ENCODE measurements around the gene JUP.

Gene JUP

DNA sequence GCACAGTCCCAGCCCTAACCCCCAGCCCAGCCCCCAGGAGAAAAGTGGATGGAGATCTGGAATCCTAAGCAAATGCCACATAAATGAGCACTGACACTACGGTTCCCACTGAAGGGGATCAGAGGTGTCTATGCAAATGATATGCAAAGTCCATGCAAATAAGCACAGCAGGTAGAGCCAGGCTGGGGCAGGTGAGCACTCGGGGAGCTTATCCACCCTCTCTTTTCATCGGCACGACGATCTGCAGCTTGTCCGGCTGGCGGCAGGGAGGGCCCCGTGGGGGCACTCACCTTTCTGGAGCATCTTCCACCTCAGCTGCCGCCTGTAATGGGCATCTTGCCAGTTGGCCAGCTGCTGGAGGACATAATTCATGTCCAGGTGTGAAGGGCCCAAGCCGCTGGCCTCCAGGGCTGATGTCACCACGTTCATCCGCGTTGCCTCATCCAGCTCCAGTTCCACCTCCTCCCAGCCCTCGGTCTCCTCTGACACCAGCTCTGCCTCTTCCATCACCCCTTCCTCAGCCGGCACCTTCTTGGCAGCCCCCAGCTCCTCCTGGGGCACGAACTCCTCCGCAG, 61.9 kb downstream of the JUP start:
- DNase-seq (ENCODE audit: low read depth, low spot score) = no peak

DNA sequence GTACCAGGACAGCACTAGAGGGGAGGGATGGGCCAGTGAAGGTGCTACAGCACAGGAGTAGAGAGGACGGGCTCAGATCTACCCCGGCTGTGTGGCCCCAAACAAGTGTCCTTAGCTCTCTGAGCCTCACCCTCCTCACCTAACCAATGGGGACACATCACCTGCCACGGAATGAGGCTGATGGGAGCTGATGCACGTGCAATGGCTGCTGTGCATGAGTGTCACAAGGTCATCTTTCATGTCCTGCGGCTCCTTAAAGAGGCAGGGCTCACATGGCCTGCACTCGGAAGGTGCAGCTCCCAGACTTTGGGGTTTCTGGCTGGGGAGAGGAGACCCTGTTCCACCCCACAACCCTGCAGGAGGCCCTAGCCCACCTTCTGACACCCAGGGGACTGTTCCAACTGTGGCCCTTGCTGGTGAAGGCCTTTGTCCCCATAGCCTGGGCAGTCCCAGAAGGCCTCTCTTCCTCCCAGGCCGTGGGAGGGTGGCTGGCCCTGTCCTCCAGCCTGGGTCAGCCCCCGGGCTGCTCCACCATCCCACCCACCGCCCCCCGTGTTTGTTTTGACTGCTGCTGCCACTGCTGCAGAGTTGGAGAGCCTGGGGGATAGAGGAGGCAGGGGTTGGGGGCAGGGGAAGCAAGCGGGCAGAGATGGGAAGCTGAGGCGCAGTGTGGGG, 62.6 kb downstream of the JUP start:
- DNase-seq (ENCODE audit: low read depth, low spot score) = no peak

DNA sequence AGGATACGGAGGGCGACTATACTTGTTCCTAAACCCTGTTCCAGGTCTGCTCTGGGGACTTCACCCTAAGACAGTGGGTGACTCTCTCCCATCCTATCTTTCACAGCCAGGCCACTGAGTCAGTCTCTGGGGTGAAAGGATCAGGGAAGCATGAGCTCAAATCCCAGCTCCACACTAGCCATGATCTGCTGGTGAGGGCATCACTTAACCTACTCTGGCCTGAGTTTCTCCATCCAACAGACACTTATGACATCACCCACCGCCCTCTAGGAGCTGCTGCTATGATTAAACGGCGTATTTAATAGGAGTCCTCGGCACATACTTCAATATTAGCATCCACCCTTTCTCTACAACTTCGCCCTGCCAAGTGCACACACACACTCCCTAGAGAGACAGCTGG, 64.3 kb downstream of the JUP start:
- no peak for DNase-seq (ENCODE audit: low read depth, low spot score)

DNA sequence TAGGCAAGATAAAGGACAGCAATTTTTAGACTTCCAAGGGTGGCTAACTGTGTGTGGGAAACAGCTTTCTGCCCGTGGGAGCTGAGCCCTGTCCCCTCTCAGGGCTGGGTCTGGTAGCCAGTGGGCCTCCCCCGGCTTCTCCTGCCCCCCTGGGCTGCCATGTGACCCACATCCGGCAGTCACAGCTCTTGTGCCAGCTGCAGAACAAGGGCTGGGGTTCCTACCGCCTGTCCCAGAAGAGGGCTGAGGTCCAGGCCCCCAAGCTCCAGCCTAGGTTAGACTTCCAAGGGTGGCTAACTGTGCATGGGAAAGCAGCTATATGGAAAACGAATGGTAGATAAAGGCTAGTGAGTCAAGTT, 68.2 kb downstream of the JUP start:
- DNase-seq (ENCODE audit: low read depth, low spot score) = no peak

DNA sequence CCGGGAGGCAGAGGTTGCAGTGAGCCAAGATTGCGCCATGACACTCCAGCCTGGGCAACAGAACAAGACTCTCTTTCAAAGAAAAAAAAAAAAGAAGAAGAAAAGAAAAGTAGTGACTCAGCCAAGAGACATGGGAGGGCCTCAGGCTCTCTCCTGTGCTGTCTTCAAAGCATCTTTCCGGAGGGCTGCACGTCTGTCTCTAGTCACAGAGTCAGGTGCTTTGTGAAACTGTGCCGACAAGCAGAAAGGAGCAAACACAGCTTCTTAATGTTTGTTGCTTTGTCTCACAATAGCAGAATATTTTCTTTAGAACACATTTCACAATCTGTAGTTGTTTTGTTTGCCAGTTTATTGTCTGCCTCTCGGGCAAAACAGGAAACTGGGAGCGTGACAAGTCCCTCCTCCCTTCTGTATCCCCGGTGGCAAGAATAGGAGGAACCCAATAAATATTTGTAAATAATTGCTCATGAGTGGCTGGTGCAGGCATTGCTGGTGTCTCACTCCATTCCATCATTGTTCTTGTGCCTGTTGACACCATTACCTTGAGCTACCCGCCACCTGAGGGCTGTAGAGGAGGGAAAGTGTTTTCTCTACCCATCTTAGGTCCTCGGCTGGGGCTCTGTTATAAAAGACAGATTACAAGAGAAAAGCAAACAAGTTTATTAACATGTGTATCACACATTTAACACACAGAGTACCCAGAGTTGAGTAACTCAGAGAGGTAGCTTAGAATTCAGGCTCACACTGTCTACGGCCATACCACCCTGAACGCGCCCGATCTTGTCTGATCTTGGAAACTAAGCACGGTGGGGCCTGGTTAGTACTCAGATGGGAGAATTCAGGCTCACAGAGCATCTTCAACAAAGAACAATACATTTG, 68.9 kb downstream of the JUP start:
- DNase-seq (ENCODE audit: low read depth, low spot score) = peak; percentile 44

DNA sequence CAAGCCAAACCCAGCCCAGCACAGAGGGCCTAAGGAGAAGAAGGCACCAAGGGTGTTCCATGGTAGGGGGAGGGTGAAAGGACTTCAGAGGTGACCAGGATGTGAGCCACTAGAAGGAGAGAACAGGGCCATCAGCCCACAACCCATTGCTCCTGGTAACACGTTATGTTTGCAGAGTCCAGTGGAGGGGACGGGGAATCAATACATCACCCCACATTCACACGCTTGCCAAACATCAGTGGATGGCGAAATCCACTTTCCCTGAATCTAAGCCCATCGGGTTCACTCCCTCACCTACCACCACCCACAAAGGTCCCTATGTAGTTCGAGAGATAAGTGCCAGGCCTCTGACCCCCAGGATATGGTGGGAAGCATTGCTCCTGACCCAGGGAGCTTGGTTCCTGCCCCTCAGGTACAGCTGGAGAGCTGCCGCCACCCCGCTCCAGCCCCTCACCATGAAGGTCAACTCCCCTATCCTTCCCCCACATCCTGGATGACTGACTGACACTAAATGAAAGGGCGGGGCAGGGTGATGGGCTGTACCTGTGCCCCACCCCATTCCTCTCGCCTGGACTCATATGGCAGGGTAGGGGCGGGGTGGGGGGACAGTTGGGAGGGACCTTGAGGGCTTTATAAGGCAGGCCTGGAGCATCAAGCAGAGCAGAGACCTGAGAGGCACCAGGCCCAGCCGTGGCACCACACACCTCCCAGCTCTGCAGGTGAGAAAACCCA, 74.7 kb downstream of the JUP start, which contains the start of gene GAST:
TSS of gene GAST (plus strand) at position 663 of the 732 bp plus-strand sequence. CDS start 3,106 bp downstream, outside the sequence.
- no peak for DNase-seq (ENCODE audit: low read depth, low spot score)

DNA sequence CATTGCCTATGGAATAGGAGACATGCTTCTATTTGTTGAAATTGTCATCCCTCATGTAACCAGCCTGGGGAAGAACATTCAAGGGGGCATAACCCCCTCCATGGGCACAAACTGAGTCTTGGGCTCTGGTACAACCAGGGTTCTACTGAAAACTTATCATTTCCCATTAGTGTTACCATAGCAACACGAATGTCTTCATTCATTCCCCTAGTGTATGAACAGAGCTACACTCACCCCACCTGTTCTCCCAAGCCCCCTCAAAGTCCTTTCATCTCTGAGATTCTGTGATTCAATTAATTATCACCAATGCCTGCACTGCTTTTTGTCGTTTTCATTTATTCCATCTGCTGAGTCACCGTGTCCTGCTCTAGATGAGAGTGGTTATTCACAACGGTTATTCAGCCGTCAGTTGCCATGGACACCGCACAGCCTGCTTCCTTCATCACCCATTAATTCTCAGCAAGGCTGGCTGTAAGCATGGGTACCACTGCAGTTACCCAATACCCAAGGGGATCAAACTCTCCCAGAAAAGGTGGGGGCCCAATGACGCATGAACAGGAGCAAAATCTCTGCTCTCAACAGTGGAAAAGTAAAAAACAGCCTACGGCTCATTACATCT, 75.9 kb downstream of the JUP start:
- DNase-seq (ENCODE audit: low read depth, low spot score) = peak; percentile 91

DNA sequence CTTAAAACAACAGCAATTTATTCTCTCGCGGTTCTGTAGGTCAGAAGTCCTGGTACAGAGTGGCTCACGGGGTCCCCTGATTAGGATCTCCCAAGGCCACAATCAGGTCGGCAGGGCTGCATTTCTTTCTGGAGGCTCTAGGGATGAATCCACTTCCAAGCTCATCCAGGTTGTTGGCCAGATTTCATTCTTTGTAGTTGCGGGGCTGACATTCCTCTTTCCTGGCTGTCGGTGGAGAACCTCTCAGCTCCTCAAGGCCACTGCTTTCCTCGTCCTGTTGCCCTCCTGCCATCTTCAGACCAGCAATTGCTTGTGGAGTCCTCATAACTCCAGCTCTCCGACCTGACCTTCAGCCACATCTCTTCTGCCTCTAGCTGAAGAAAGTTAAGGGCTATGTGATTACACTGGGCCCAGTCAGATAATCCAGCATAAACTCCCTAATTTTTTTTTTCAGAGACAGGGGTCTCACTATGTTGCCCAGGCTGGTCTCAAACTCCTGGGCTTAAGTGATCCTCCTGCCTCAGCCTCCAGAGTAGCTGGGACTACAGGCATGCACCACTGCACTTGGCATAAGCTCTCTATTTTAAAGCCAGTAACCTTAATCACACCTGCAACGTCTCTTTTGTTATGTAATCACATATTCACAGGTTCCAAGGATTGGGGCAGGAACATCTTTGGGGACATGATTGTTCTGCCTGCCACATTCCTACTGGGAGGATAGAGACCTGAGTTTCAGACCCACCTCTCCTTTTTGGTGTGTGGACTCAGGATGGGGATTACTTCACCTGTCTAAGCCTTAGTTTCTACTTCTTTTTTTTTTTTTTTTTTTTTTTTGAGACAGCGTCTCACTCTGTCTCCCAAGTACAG, 78.5 kb downstream of the JUP start:
- no peak for DNase-seq (ENCODE audit: low read depth, low spot score)

DNA sequence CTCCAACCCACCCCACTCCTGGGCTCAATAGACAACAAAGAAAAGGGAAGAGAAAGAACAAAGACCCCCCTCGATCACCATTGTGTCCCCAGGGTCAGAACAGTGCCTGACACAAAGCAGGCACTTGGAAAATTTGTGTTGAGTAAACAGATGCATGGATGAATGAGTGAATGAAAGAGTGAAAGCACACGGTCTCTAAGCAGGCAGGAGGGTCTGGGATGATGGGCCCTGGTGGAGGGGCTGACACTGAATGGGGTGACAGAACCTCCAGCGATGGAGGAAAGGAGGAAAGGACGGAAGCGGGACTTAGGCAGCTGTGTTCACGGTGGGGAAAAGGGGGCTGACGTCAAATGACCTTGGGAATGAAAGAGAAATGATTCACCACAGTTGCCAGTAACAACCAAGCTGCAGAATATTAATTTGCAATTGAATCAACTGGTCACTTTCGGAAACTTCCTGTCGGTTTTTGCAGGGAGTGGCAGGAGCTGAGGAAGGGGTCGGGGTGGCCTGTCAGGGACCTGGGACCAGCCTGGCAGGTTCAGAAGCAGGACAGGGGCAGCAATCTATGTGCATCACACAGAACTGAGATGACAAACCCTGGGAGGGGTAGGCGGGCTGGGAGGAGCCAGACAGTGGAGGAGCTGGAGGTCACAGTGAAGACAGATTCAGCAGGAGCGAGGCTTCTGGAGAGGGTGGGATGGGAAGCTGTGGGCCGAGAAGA, 81.1 kb downstream of the JUP start:
- DNase-seq (ENCODE audit: low read depth, low spot score) = peak; percentile 69

Data from astrocyte of the hippocampus (primary cell).